Endothelial cell of umbilical vein (primary cell): Measurements from ENCODE around the gene TMEFF2. TPM values are rescaled to one million over a fixed set of nuclear protein-coding genes. Genes with fewer than 3 reads are reported as not detected.
A peak's percentile ranks its signal among the peaks of the same experiment; 100 is the strongest.

Source experiments
- BruUV-seq: library from RNA; stranded (reverse); fragments of 400-500 nt; replicated peaks from 2 replicates; lab custom pipeline; 2021; lab: Mats Ljungman, UMichigan
- CTCF ChIA-PET: fragments of 300-600, 350-600 bp; sonication (Branson Sonifier 250); formaldehyde crosslinking; loops from one replicate; lab custom pipeline; 2021; ENCODE audit warnings: antibody characterized with exemption, inconsistent platforms; lab: Charles Lee
- POLR2A ChIA-PET: fragments of 300-600, 350-600 bp; sonication (Branson Sonifier 250); formaldehyde crosslinking; loops from one replicate; lab custom pipeline; 2021; ENCODE audit warnings: antibody characterized with exemption, inconsistent platforms; lab: Charles Lee
- DNase-seq: peaks from one replicate; pipeline ENCODE4 v3.0.0-alpha.2; 2011; ENCODE audit warnings: low read depth, low spot score
- FAIRE-seq: peaks from 2 replicates; lab custom pipeline; 2011; peaks lifted over from hg19 to GRCh38; lab: Jason Lieb, UNC
- H2AFZ ChIP-seq: 2 replicates; pipeline ENCODE4 v1.6.0; 2012; ENCODE audit warnings: low read depth, low read length, control low read depth, inconsistent platforms
- H3K27ac ChIP-seq: 2 replicates; pipeline ENCODE4 v1.5.1; 2011; ENCODE audit warnings: low read depth, mild to moderate bottlenecking, control low read depth, low read length, moderate library complexity; ENCODE audit not compliant: insufficient read depth
- H3K27me3 ChIP-seq, 2 experiments: 2 replicates each; pipeline versions ENCODE4 v1.6.0 to v1.6.1; 2011; ENCODE audit warnings: low read length in 2 of 2, mixed read lengths in 1 of 2; ENCODE audit not compliant: control insufficient read depth in 2 of 2, insufficient read depth in 2 of 2
- H3K36me3 ChIP-seq, 2 experiments: 2 replicates in 1 of 2; 3 replicates in 1 of 2; pipeline ENCODE4 v1.5.1; 2011; ENCODE audit warnings: low read length in 2 of 2, mild to moderate bottlenecking in 1 of 2, moderate library complexity in 1 of 2; ENCODE audit not compliant: control insufficient read depth in 2 of 2, insufficient read depth in 2 of 2; ENCODE audit errors: extremely low read depth in 1 of 2
- H3K4me1 ChIP-seq: 3 replicates; pipeline ENCODE4 v1.5.1; 2011; ENCODE audit warnings: mild to moderate bottlenecking, low read length; ENCODE audit not compliant: control insufficient read depth, insufficient read depth; ENCODE audit errors: extremely low read depth
- H3K4me2 ChIP-seq: 2 replicates; pipeline ENCODE4 v1.6.1; 2011; ENCODE audit warnings: low read length, control low read depth, mixed read lengths; ENCODE audit not compliant: insufficient read depth
- H3K4me3 ChIP-seq, 3 experiments: fragments of 200-600 bp in 1 of 3; sonication (generic), shearing (Covaris generic) in 1 of 3; replicated peaks in 1 of 3; 2 replicates each; pipeline ENCODE4 v1.5.1; 2011 to 2016; ENCODE audit warnings: control low read depth in 3 of 3, low read length in 3 of 3, mild to moderate bottlenecking in 2 of 3, inconsistent platforms in 1 of 3, low read depth in 1 of 3, moderate library complexity in 1 of 3; ENCODE audit not compliant: insufficient read depth in 1 of 3
- H3K79me2 ChIP-seq: 2 replicates; pipeline ENCODE4 v1.6.0; 2012; ENCODE audit warnings: low read length, inconsistent platforms; ENCODE audit not compliant: control insufficient read depth, insufficient read depth
- H3K9ac ChIP-seq: replicated peaks from 2 replicates; pipeline ENCODE3; 2011; ENCODE audit warnings: low read length, control low read depth; ENCODE audit not compliant: insufficient read depth; ENCODE audit errors: extremely low read depth
- H3K9me1 ChIP-seq: replicated peaks from 3 replicates; pipeline ENCODE4 v1.6.0; 2011; ENCODE audit warnings: mild to moderate bottlenecking, low read length; ENCODE audit not compliant: control insufficient read depth, insufficient read depth; ENCODE audit errors: extremely low read depth
- H3K9me3 ChIP-seq: replicated peaks from 2 replicates; pipeline ENCODE4 v1.5.1; 2012; ENCODE audit warnings: low read length, inconsistent platforms; ENCODE audit not compliant: control insufficient read depth, insufficient read depth
- H4K20me1 ChIP-seq: replicated peaks from 2 replicates; pipeline ENCODE3; 2011; ENCODE audit warnings: mild to moderate bottlenecking, low read length; ENCODE audit not compliant: control insufficient read depth, insufficient read depth; ENCODE audit errors: extremely low read depth
- EZH2 ChIP-seq: IDR thresholded peaks from 2 replicates; pipeline ENCODE4 v1.6.1; 2012; ENCODE audit warnings: borderline replicate concordance, low read depth, mild to moderate bottlenecking, moderate library complexity, low read length, inconsistent platforms; ENCODE audit not compliant: severe bottlenecking
- FOS ChIP-seq: IDR thresholded peaks from 2 replicates; pipeline ENCODE4 v1.6.1; 2011; ENCODE audit warnings: mild to moderate bottlenecking, low read length, moderate library complexity, borderline replicate concordance; ENCODE audit not compliant: insufficient read depth
- GATA2 ChIP-seq: IDR thresholded peaks from 2 replicates; pipeline ENCODE4 v1.7.0; 2011; ENCODE audit warnings: low read depth, mild to moderate bottlenecking, moderate library complexity, mixed read lengths, low read length; ENCODE audit not compliant: insufficient read length, insufficient read depth
- JUN ChIP-seq: IDR thresholded peaks from 2 replicates; pipeline ENCODE4 v1.6.1; 2011; ENCODE audit warnings: borderline replicate concordance, low read depth; ENCODE audit not compliant: insufficient read length, insufficient read depth
- MYC ChIP-seq: IDR thresholded peaks from one replicate; pipeline ENCODE4 v1.6.1; 2011; ENCODE audit warnings: mild to moderate bottlenecking, low read depth, low read length
- POLR2A ChIP-seq: IDR thresholded peaks from 2 replicates; pipeline ENCODE4 v1.6.1; 2012; ENCODE audit warnings: low read depth, mild to moderate bottlenecking, control low read depth, low read length
- POLR2AphosphoS5 ChIP-seq: IDR thresholded peaks from 2 replicates; pipeline ENCODE4 v1.6.1; 2012; ENCODE audit warnings: low read depth, mild to moderate bottlenecking, control low read depth, low read length, moderate library complexity; ENCODE audit not compliant: insufficient read depth
- dilution Hi-C: fragments of 300-500 bp; cut with MboI; formaldehyde crosslinking; loops from one replicate; pipeline ENCODE4 v1.15.0; 2019; ENCODE audit warnings: low sequenced_read_pairs; ENCODE audit not compliant: extremely low pct_ligation_motif_present
- intact Hi-C: fragments of 100-400 bp; cut with micrococcal nuclease; formaldehyde crosslinking; loops from one replicate; pipeline ENCODE4 v1.10.0; 2022
- polyA plus RNA-seq, 4 experiments: library from polyadenylated mRNA; depleted of rRNA in 3 of 4; stranded (reverse) in 3 of 4; unstranded in 1 of 4; fragments of >200 nt; gene quantifications; 2 replicates each; pipeline versions ENCODE4 v1.2.1 to v1.2.3, GENCODE V29; 2011 to 2012; ENCODE audit warnings: missing spikeins in 1 of 4
- total RNA-seq: library from RNA; stranded (reverse); gene quantifications from 2 replicates; pipeline ENCODE4 v1.2.3, GENCODE V29; 2021
- TF ChIP-seq, protein P1 (sequence below): IDR thresholded peaks from 2 replicates; pipeline ENCODE4 v1.6.1; 2011; ENCODE audit not compliant: insufficient read depth, insufficient read length
- TF ChIP-seq, protein P2 (sequence below), 2 donors: IDR thresholded peaks; 1 replicate in 1 of 2; 2 replicates in 1 of 2; pipeline ENCODE4 v1.5.1; 2011; ENCODE audit warnings: low read length in 2 of 2, mild to moderate bottlenecking in 2 of 2, moderate library complexity in 2 of 2, control low read depth in 1 of 2, inconsistent platforms in 1 of 2, low read depth in 1 of 2; ENCODE audit not compliant: insufficient read depth in 1 of 2; ENCODE audit errors: extremely low read depth in 1 of 2

TMEFF2 gene
- total and polyA plus RNA-seq, 2 donors (not counting 3 experiments of a cell fraction or from before 2014, with no cell fraction given), result 0.18 to 0.20 TPM

DNA sequence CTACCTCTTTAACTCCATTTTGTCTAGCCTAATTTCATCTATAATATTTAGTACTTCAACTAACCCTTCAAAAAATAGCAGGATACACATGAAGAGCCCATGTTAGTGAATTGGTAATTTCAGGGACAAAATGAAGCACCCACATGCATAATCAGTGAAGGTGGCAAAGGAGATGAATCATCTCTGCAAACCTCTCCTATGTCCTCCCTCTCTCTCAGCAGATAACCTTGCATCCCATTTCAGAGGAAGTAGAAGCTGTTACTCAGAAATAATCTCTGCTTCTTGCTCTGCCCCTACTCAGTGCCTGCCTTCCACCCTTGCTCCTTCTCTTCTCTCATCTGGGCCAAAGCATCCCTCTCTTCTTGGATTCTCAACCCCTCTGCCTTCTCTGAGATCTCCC, 287.6 kb downstream of the TMEFF2 start:
- DNase-seq (no peak), FAIRE-seq (no peak)
- peak overlapping the region; percentile 43 for H2AFZ ChIP-seq
- ChIA-PET CTCF (interaction anchor here (0.8 to 3.2 kb wide), 7 partner anchors 8 to 256 kb away, joined by 3 to 19 read pairs (median 3); partner anchors contain the start of gene CAVIN2), POLR2A (no interaction called here)
- H3K9me1 ChIP-seq, result no peaks in the 10 kb centered on the region
- no TSS peak for BruUV-seq
- H3K9me3 ChIP-seq, result no peaks in the 10 kb centered on the region
- TF ChIP-seq JUN (no peak), FOS (peak; percentile 66), GATA2 (peak; percentile 29)
- intact Hi-C loops (loop anchor here (2.0 kb wide), 1 partner anchor 60 kb away; the partner anchor contains the start of gene CAVIN2), dilution Hi-C loops (no loop called here)
- H3K4me2 ChIP-seq, result peak overlapping the region; percentile 1
- no peaks in the 10 kb centered on the region for H3K79me2 ChIP-seq
- H3K4me3 ChIP-seq, result no peak overlapping the region
- H3K36me3 ChIP-seq, result no peaks in the 10 kb centered on the region
- no peaks in the 10 kb centered on the region for H4K20me1 ChIP-seq
- H3K27me3 ChIP-seq, result no peaks in the 10 kb centered on the region
- H3K4me1 ChIP-seq, result peaks cover 38% of the 10 kb centered on the region
- no peak overlapping the region for H3K9ac ChIP-seq
- peak overlapping the region; percentile 7 for H3K27ac ChIP-seq

DNA sequence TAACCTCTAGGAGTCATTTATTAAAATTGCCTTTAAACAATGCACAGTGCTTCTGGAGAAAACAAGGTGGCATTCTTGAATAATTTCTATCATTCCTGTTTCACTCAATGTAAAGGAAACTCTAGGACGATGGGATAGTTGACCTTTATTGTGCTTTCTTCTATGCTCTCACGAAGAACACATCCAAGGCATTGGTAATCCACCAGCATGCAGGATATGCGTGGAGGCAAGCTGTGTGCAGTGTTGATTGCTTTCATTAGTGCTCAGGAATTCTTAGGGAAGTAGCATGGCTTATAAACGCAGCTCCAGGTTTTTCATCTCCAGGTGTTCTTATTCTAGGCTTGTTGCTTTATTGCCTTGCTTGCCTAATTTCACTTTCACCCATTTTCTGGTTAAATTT, 289.4 kb downstream of the TMEFF2 start:
- DNase-seq (peak; percentile 75), FAIRE-seq (peak; percentile 33)
- Histone ChIP-seq H3K4me3 (no peak overlapping the region), H3K36me3 (no peaks in the 10 kb centered on the region), H4K20me1 (no peaks in the 10 kb centered on the region), H2AFZ (no peak overlapping the region), H3K27me3 (no peaks in the 10 kb centered on the region), H3K4me2 (no peak overlapping the region), H3K79me2 (no peaks in the 10 kb centered on the region), H3K9me3 (no peaks in the 10 kb centered on the region), H3K4me1 (peaks cover 34% of the 10 kb centered on the region), H3K9me1 (no peaks in the 10 kb centered on the region), H3K27ac (no peak overlapping the region), H3K9ac (no peak overlapping the region)
- ChIA-PET CTCF (interaction anchor here (1.0 to 3.2 kb wide), 3 partner anchors 12 to 257 kb away, joined by 3 to 19 read pairs (median 7); no protein-coding TSS in a partner anchor), POLR2A (no interaction called here)
- intact Hi-C loops, result no loop called here
- no TSS peak for BruUV-seq
- dilution Hi-C loops, result no loop called here
- TF ChIP-seq JUN (no peak), FOS (no peak), GATA2 (no peak), EZH2 (no peak), POLR2A (no peak), MYC (no peak), POLR2AphosphoS5 (no peak)
- TF ChIP-seq, protein P1, sequence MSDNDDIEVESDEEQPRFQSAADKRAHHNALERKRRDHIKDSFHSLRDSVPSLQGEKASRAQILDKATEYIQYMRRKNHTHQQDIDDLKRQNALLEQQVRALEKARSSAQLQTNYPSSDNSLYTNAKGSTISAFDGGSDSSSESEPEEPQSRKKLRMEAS, result no peak
- TF ChIP-seq, protein P2, sequence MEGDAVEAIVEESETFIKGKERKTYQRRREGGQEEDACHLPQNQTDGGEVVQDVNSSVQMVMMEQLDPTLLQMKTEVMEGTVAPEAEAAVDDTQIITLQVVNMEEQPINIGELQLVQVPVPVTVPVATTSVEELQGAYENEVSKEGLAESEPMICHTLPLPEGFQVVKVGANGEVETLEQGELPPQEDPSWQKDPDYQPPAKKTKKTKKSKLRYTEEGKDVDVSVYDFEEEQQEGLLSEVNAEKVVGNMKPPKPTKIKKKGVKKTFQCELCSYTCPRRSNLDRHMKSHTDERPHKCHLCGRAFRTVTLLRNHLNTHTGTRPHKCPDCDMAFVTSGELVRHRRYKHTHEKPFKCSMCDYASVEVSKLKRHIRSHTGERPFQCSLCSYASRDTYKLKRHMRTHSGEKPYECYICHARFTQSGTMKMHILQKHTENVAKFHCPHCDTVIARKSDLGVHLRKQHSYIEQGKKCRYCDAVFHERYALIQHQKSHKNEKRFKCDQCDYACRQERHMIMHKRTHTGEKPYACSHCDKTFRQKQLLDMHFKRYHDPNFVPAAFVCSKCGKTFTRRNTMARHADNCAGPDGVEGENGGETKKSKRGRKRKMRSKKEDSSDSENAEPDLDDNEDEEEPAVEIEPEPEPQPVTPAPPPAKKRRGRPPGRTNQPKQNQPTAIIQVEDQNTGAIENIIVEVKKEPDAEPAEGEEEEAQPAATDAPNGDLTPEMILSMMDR (IDR thresholded peaks at IDR 0.05; ENCODE audit: extremely low read depth in 1 of 2, insufficient read depth in 1 of 2, low read depth in 1 of 2, low read length in 2 of 2), result no peak
